ENCODE measurements around the gene UBE2C. TPM values are rescaled to one million over a fixed set of nuclear protein-coding genes. Genes with fewer than 3 reads are reported as not detected.

UBE2C gene
- total RNA-seq, 1 experiment from 2014 or later, result 249 TPM

GRCh38 chr20:45779011-45779915 is 33.2 kb upstream of the UBE2C start:
- Mint-ChIP-seq H3K9me3 (no peaks in the 10 kb centered on the region), H3K27ac (no peak overlapping the region), H3K27me3 (ENCODE audit: low read depth) (no peaks in the 10 kb centered on the region), H3K4me1 (no peaks in the 10 kb centered on the region), H3K36me3 (no peaks in the 10 kb centered on the region), H3K4me3 (no peak overlapping the region)
- POLR2A ChIA-PET, result interaction anchor here (0.6 kb wide), 1 partner anchor 458 kb away, joined by 3 read pairs; no protein-coding TSS in a partner anchor
- ATAC-seq, result no peak
- TF ChIP-seq AR (CRISPR knock-in tag; IDR thresholded peaks at IDR 0.05) (no peak), ATF6 (CRISPR knock-in tag; IDR thresholded peaks at IDR 0.05) (no peak), JUN (CRISPR knock-in tag; IDR thresholded peaks at IDR 0.05) (no peak), FOXJ3 (CRISPR knock-in tag; IDR thresholded peaks at IDR 0.05; ENCODE audit: borderline replicate concordance) (no peak), GABPB1 (CRISPR knock-in tag; IDR thresholded peaks at IDR 0.05) (no peak), ETV6 (CRISPR knock-in tag; IDR thresholded peaks at IDR 0.05) (no peak), GTF2I (CRISPR knock-in tag; conservative IDR thresholded peaks at IDR 0.05) (no peak), AFF4 (CRISPR knock-in tag; IDR thresholded peaks at IDR 0.05; ENCODE audit: borderline replicate concordance) (no peak), PRRX2 (CRISPR knock-in tag; IDR thresholded peaks at IDR 0.05) (no peak)
- TF ChIP-seq, protein P1, sequence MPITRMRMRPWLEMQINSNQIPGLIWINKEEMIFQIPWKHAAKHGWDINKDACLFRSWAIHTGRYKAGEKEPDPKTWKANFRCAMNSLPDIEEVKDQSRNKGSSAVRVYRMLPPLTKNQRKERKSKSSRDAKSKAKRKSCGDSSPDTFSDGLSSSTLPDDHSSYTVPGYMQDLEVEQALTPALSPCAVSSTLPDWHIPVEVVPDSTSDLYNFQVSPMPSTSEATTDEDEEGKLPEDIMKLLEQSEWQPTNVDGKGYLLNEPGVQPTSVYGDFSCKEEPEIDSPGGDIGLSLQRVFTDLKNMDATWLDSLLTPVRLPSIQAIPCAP (CRISPR knock-in tag; IDR thresholded peaks at IDR 0.05), result no peak
- TF ChIP-seq, protein P2, sequence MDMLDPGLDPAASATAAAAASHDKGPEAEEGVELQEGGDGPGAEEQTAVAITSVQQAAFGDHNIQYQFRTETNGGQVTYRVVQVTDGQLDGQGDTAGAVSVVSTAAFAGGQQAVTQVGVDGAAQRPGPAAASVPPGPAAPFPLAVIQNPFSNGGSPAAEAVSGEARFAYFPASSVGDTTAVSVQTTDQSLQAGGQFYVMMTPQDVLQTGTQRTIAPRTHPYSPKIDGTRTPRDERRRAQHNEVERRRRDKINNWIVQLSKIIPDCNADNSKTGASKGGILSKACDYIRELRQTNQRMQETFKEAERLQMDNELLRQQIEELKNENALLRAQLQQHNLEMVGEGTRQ (CRISPR knock-in tag; IDR thresholded peaks at IDR 0.05), result no peak
- TF ChIP-seq, protein P3, sequence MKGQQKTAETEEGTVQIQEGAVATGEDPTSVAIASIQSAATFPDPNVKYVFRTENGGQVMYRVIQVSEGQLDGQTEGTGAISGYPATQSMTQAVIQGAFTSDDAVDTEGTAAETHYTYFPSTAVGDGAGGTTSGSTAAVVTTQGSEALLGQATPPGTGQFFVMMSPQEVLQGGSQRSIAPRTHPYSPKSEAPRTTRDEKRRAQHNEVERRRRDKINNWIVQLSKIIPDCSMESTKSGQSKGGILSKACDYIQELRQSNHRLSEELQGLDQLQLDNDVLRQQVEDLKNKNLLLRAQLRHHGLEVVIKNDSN (CRISPR knock-in tag; IDR thresholded peaks at IDR 0.05), result no peak
- CTCF ChIA-PET, result interaction anchor here (0.7 to 1.5 kb wide), 3 partner anchors 8 to 241 kb away, joined by 3 to 11 read pairs (median 4); no protein-coding TSS in a partner anchor
- DNase-seq (ENCODE audit: low spot score), result no peak
